PFSK-1 (cell line): ENCODE results near the gene TIAM1.

Experiments
- POLR2AphosphoS5 ChIP-seq: IDR thresholded peaks from 2 replicates; pipeline ENCODE4 v1.6.1; 2012; ENCODE audit warnings: low read depth, mild to moderate bottlenecking, control low read depth, low read length, moderate library complexity
- TF ChIP-seq, protein P1 (sequence below), 2 experiments: IDR thresholded peaks; 2 replicates each; pipeline versions ENCODE4 v1.6.1 to v1.8.0; 2011 to 2012; ENCODE audit warnings: low read depth in 2 of 2, low read length in 2 of 2, control low read depth in 1 of 2, inconsistent platforms in 1 of 2, mild to moderate bottlenecking in 1 of 2, moderate library complexity in 1 of 2; ENCODE audit not compliant: insufficient read depth in 1 of 2

DNA sequence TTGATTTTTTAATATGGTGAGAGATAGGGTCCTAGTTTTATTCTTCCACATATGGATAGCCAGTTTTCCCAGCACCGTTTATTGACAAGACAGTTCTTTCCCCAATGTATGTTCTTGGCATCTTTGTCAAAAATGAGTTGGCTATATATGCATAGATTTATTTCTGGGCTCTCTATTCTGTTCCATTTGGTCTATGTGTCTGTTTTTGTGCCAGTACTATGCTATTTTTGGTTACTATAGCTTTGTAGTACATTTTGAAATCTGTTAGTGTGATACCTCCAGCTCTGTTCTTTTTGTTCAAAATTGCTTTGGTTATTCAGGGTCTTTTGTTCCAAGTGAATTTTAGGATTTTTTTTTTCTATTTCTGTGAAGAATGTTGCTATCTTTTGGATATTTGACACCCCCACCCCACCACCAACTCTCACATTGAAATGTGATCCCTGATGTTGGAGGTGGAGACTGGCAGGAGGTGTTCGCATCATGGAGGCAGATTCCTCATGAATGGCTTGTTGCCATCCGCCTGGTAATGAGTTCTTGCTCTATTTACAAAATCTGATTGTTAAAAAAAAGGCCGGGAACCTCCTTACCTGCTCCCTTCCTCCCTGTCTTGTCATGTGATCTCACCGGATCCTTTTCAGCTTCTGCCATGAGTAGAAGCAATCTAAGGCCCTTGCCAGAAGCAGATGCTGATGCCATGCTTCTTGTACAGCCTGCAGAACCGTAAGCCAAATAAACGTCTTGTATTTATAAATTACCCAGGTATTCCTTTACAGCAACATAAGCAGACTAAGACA lies 251.0 kb downstream of the TIAM1 start:
- TF ChIP-seq, protein P1, sequence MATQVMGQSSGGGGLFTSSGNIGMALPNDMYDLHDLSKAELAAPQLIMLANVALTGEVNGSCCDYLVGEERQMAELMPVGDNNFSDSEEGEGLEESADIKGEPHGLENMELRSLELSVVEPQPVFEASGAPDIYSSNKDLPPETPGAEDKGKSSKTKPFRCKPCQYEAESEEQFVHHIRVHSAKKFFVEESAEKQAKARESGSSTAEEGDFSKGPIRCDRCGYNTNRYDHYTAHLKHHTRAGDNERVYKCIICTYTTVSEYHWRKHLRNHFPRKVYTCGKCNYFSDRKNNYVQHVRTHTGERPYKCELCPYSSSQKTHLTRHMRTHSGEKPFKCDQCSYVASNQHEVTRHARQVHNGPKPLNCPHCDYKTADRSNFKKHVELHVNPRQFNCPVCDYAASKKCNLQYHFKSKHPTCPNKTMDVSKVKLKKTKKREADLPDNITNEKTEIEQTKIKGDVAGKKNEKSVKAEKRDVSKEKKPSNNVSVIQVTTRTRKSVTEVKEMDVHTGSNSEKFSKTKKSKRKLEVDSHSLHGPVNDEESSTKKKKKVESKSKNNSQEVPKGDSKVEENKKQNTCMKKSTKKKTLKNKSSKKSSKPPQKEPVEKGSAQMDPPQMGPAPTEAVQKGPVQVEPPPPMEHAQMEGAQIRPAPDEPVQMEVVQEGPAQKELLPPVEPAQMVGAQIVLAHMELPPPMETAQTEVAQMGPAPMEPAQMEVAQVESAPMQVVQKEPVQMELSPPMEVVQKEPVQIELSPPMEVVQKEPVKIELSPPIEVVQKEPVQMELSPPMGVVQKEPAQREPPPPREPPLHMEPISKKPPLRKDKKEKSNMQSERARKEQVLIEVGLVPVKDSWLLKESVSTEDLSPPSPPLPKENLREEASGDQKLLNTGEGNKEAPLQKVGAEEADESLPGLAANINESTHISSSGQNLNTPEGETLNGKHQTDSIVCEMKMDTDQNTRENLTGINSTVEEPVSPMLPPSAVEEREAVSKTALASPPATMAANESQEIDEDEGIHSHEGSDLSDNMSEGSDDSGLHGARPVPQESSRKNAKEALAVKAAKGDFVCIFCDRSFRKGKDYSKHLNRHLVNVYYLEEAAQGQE (IDR thresholded peaks at IDR 0.05; ENCODE audit: insufficient read depth in 1 of 2, low read depth in 2 of 2, low read length in 2 of 2): no peak
- TF ChIP-seq POLR2AphosphoS5: no peak
